Activated naive CD8-positive, alpha-beta T cell treated with anti-CD3 and anti-CD28 coated beads for 36 hours (primary cell): Measurements from ENCODE around the gene H2BK1. TPM values are rescaled to one million over a fixed set of nuclear protein-coding genes. Genes with fewer than 3 reads are reported as not detected.

Experiments
- DNase-seq: peaks from one replicate; pipeline ENCODE4 v3.0.0; 2021
- H3K27ac Mint-ChIP-seq: one replicate; pipeline ENCODE4 v1.8.0; 2022; ENCODE audit warnings: mild to moderate bottlenecking, moderate library complexity, mixed read lengths
- H3K27me3 Mint-ChIP-seq: one replicate; pipeline ENCODE4 v1.8.0; 2022; ENCODE audit warnings: mild to moderate bottlenecking, mixed read lengths
- H3K36me3 Mint-ChIP-seq: one replicate; pipeline ENCODE4 v1.8.0; 2021; ENCODE audit warnings: mild to moderate bottlenecking, mixed read lengths
- H3K4me1 Mint-ChIP-seq: one replicate; pipeline ENCODE4 v1.8.0; 2021; ENCODE audit warnings: mixed read lengths
- H3K4me3 Mint-ChIP-seq: one replicate; pipeline ENCODE4 v1.8.0; 2022; ENCODE audit warnings: mild to moderate bottlenecking, moderate library complexity, mixed read lengths
- H3K9me3 Mint-ChIP-seq: one replicate; pipeline ENCODE4 v1.8.0; 2022; ENCODE audit warnings: mixed read lengths
- total RNA-seq, 2 experiments: library from RNA; stranded (reverse); gene quantifications; one replicate each; pipeline ENCODE4 v1.2.3, GENCODE V29; 2021

The H2BK1 gene
- total RNA-seq, 2 experiments from 2014 or later: not detected

DNA sequence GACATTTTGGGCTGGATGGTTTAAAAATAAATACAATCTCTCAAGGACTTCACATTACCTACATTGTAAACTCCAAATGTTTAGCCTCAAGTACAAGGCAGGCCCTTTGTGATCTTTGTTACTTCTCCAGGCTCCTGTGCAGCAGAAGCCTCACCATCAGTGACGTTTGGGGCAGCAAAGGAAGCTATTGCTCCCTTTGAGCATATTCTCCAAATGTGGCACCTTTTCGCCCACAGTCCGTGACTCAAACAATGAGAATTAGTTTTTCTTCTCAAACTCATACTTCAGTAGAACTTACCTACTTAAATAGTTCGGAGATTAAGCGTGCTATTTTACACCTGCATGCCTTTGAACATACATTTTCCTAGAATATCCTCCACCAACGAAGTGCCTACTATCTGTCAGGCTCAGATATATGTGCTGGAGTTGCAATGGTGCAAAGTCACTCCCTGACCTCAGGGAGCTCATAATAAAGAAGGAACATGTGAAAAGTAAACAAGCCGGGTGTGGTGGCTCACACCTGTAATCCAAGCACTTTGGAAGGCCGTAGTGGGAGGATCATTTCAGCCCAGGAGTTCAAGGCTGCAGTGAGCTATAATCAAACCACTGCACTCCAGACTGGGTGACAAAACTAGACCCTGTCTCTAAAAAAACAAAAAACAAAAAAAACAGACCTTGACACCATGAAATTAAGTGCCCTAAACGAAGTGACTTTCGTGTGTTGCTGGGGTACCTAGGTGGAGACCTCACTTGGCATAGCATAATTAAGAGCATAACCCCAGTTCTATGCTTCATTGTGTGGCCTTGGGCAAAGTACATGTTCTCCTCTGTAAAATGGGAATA, 18.0 kb upstream of the H2BK1 start:
- Mint-ChIP-seq H3K9me3 (no peaks in the 10 kb centered on the region), H3K27ac (peak overlapping the region; percentile 78), H3K27me3 (no peaks in the 10 kb centered on the region), H3K4me1 (peaks cover 41% of the 10 kb centered on the region), H3K4me3 (peak overlapping the region; percentile 100), H3K36me3 (peaks cover 37% of the 10 kb centered on the region)
- DNase-seq: no peak

- Mint-ChIP-seq H3K4me1 (peaks cover 41% of the 10 kb centered on the region), H3K9me3 (no peaks in the 10 kb centered on the region), H3K36me3 (peaks cover 31% of the 10 kb centered on the region), H3K27ac (peak within 1 kb of the TSS; percentile 99), H3K4me3 (peak within 1 kb of the TSS; percentile 100), H3K27me3 (no peaks in the 10 kb centered on the region)
- peak; percentile 96 for DNase-seq
These were observed 16.8 kb upstream of the H2BK1 start, which contains the start of gene ABCF2 for GRCh38 chr7:151226875-151227782. TSS of gene ABCF2 (minus strand) at chr7:151227205. CDS start at chr7:151226458, 747 bp downstream.

- H3K9me3 Mint-ChIP-seq: no peaks in the 10 kb centered on the region
- peaks cover 33% of the 10 kb centered on the region for H3K36me3 Mint-ChIP-seq
- peak overlapping the region; percentile 99 for H3K27ac Mint-ChIP-seq
- peaks cover 35% of the 10 kb centered on the region for H3K4me1 Mint-ChIP-seq
- DNase-seq: no peak
- no peaks in the 10 kb centered on the region for H3K27me3 Mint-ChIP-seq
- H3K4me3 Mint-ChIP-seq: peak overlapping the region; percentile 100
These were observed 16.2 kb upstream of the H2BK1 start for GRCh38 chr7:151226560-151226874.

DNA sequence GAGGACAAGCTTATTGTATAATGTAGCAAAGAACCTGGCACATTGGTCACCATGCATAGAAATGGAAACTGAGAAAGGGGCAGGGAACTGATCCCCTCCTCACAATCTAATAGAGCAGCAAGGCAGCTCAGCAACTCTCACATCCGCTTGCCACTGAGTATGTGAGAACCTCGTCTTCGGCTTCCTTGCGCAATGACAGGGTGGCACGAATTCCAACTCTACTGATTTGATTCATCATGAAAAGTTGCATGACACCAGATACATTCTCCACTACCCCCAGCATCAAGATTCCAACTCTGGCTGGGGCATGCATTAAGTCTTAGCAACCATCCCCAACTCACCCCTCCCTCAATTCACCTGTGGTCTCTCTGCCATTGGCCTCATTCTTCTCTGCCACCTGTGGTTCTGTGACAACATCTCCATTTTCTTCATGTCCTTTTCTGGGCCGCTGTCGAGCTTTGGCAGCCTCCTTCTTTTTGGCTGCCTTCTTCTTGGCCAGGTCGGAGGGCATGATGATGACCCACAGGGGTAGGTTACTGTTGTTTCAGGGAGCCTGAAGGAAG, 15.7 kb upstream of the H2BK1 start:
- H3K4me1 Mint-ChIP-seq: peaks cover 33% of the 10 kb centered on the region
- H3K4me3 Mint-ChIP-seq: peak overlapping the region; percentile 100
- peak overlapping the region; percentile 99 for H3K27ac Mint-ChIP-seq
- H3K27me3 Mint-ChIP-seq: no peaks in the 10 kb centered on the region
- H3K9me3 Mint-ChIP-seq: no peaks in the 10 kb centered on the region
- H3K36me3 Mint-ChIP-seq: peaks cover 35% of the 10 kb centered on the region
- DNase-seq: no peak

- no peak overlapping the region for H3K4me3 Mint-ChIP-seq
- DNase-seq: no peak
- no peak overlapping the region for H3K27ac Mint-ChIP-seq
- peaks cover 40% of the 10 kb centered on the region for H3K36me3 Mint-ChIP-seq
- H3K9me3 Mint-ChIP-seq: no peaks in the 10 kb centered on the region
- H3K27me3 Mint-ChIP-seq: no peaks in the 10 kb centered on the region
- peaks cover 36% of the 10 kb centered on the region for H3K4me1 Mint-ChIP-seq
These were observed 13.4 kb upstream of the H2BK1 start for GRCh38 chr7:151223728-151224127.

- peaks cover 23% of the 10 kb centered on the region for H3K36me3 Mint-ChIP-seq
- H3K27ac Mint-ChIP-seq: no peak overlapping the region
- no peak for DNase-seq
- H3K9me3 Mint-ChIP-seq: no peaks in the 10 kb centered on the region
- no peaks in the 10 kb centered on the region for H3K27me3 Mint-ChIP-seq
- H3K4me1 Mint-ChIP-seq: peaks cover 4% of the 10 kb centered on the region
- no peak overlapping the region for H3K4me3 Mint-ChIP-seq
These were observed 7.9 kb upstream of the H2BK1 start for GRCh38 chr7:151218170-151218569.

GRCh38 chr7:151215396-151215795, 5.1 kb upstream of the H2BK1 start:
- H3K36me3 Mint-ChIP-seq: peaks cover 18% of the 10 kb centered on the region
- H3K27me3 Mint-ChIP-seq: no peaks in the 10 kb centered on the region
- DNase-seq: no peak

GRCh38 chr7:151213826-151214225, 3.5 kb upstream of the H2BK1 start:
- Mint-ChIP-seq H3K4me3 (no peak overlapping the region), H3K27ac (no peak overlapping the region), H3K4me1 (no peaks in the 10 kb centered on the region), H3K9me3 (no peaks in the 10 kb centered on the region), H3K27me3 (no peaks in the 10 kb centered on the region), H3K36me3 (peaks cover 14% of the 10 kb centered on the region)
- DNase-seq: no peak

More at GRCh38 chr7:151215396-151215795, 5.1 kb upstream of the H2BK1 start:
- Mint-ChIP-seq H3K4me3 (no peak overlapping the region), H3K27ac (no peak overlapping the region), H3K9me3 (no peaks in the 10 kb centered on the region), H3K4me1 (peaks cover under 1% of the 10 kb centered on the region)

GRCh38 chr7:151212626-151213025, 2.3 kb upstream of the H2BK1 start:
- Mint-ChIP-seq H3K27me3 (no peaks in the 10 kb centered on the region), H3K4me3 (no peak overlapping the region), H3K4me1 (peaks cover 3% of the 10 kb centered on the region), H3K36me3 (peaks cover 5% of the 10 kb centered on the region), H3K9me3 (no peaks in the 10 kb centered on the region), H3K27ac (no peak overlapping the region)
- no peak for DNase-seq

GRCh38 chr7:151211155-151211772, 976 bp upstream of the H2BK1 start:
- Mint-ChIP-seq H3K4me1 (peaks cover 15% of the 10 kb centered on the region), H3K9me3 (no peaks in the 10 kb centered on the region), H3K27me3 (no peaks in the 10 kb centered on the region), H3K36me3 (peaks cover 5% of the 10 kb centered on the region), H3K27ac (no peak overlapping the region), H3K4me3 (no peak overlapping the region)
- no peak for DNase-seq

DNA sequence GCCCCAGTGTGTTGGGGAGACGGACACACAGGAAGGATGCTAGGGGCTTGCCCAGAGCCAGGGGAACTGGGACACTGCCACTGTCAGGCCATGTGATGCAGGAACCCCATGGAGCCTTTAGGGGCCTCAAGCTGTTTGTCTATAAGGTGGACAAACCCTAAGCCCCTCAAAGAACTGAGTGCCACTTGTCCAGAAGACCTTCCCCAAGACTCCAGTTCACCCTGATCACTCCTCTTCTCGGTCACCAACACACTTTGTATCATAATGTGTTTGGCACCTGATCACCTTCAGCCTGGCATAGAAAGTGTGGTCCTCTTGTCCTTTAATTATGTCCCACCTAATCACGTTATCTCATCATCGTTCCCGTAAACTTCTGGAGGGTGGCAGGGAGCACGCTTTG, 700 bp downstream of the H2BK1 start:
- Mint-ChIP-seq H3K27me3 (peaks cover 8% of the 10 kb centered on the region), H3K4me1 (peaks cover 15% of the 10 kb centered on the region), H3K4me3 (no peak overlapping the region), H3K9me3 (no peaks in the 10 kb centered on the region), H3K36me3 (no peaks in the 10 kb centered on the region), H3K27ac (no peak overlapping the region)
- no peak for DNase-seq

- no peak overlapping the region for H3K27ac Mint-ChIP-seq
- H3K4me3 Mint-ChIP-seq: no peak overlapping the region
- H3K27me3 Mint-ChIP-seq: peaks cover 11% of the 10 kb centered on the region
- DNase-seq: no peak
- H3K36me3 Mint-ChIP-seq: no peaks in the 10 kb centered on the region
- peaks cover 15% of the 10 kb centered on the region for H3K4me1 Mint-ChIP-seq
- H3K9me3 Mint-ChIP-seq: no peaks in the 10 kb centered on the region
These were observed 1.9 kb downstream of the H2BK1 start for GRCh38 chr7:151208253-151208862.

GRCh38 chr7:151207804-151208203, 2.5 kb downstream of the H2BK1 start:
- H3K27ac Mint-ChIP-seq: no peak overlapping the region

GRCh38 chr7:151207315-151207714, 3.0 kb downstream of the H2BK1 start:
- peaks cover 11% of the 10 kb centered on the region for H3K27me3 Mint-ChIP-seq
- H3K36me3 Mint-ChIP-seq: no peaks in the 10 kb centered on the region
- no peak overlapping the region for H3K27ac Mint-ChIP-seq
- DNase-seq: no peak
- peaks cover 15% of the 10 kb centered on the region for H3K4me1 Mint-ChIP-seq
- H3K4me3 Mint-ChIP-seq: no peak overlapping the region
- no peaks in the 10 kb centered on the region for H3K9me3 Mint-ChIP-seq

More at GRCh38 chr7:151207804-151208203, 2.5 kb downstream of the H2BK1 start:
- H3K27me3 Mint-ChIP-seq: peaks cover 11% of the 10 kb centered on the region
- no peaks in the 10 kb centered on the region for H3K9me3 Mint-ChIP-seq
- H3K36me3 Mint-ChIP-seq: no peaks in the 10 kb centered on the region
- H3K4me1 Mint-ChIP-seq: peaks cover 15% of the 10 kb centered on the region
- H3K4me3 Mint-ChIP-seq: no peak overlapping the region
- no peak for DNase-seq
